Body of pancreas (tissue), 4 donors: Measurements from ENCODE around the gene IFNA17.
"Not testable (repeated sequence)": the region's sequence is repeated elsewhere in the genome, so short reads cannot be mapped to it uniquely, and the experiment has no call there.

Experiments used
- CTCF ChIP-seq, 7 experiments: fragments of 450-650 bp in 4 of 7; fragments of 200-600 bp in 3 of 7; sonication (generic) in 3 of 7; IDR thresholded peaks; one replicate each; pipeline ENCODE4 v1.5.1; 2016 to 2019; ENCODE audit warnings: antibody characterized with exemption in 7 of 7
- POLR2A ChIP-seq, 3 donors: fragments of 450-650 bp; IDR thresholded peaks; one replicate each; pipeline ENCODE4 v1.6.1; 2016; ENCODE audit warnings: antibody characterized with exemption in 3 of 3, mild to moderate bottlenecking in 2 of 3

DNA sequence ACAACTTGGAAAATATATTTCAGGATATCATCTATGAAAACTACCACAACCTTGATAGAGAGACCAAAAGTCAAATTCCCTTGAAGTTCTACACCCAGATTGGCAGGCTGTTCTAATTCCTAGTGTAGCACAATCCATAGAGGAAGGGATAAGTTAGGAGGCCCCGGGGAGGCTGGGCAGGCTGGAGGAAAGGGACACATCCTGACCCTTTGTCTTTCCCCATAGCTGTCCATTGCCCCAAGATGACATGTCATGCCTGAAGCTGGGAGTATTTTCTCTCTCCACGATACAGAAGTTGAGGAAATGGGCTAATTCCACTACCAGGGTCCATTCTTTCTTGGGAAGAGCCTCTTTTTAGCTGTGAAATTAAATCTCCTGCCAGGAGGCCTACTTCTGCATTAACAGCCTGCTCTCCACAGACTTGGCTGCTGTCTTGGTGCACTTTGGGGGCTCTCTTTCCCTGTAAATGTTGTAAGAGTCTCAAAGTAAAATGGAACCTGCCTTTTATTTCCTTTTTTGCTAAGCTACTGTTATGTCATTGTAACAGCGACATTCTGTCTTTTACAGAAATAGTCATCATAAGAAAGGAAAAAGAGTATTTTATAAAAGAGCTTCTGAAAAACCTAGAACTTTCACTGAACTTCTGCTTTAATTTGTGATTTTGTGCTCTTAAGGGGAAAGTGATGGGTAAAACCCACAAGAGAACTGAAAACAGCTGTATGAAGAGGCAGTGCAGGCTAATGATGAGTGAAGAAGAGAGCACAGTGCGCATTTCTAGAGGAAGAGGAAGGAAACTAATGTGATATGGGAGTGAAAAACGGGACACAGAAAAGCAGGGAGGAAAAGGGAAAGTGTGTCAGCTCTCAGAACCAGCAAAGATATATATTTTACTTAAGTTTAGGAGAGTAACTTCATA is 14.4 kb downstream of the IFNA17 start:
- TF ChIP-seq CTCF, POLR2A (IDR thresholded peaks at IDR 0.05): not testable (repeated sequence)
